ENCODE data around the gene TMEM107. TPM values are rescaled to one million over a fixed set of nuclear protein-coding genes. Genes with fewer than 3 reads are reported as not detected.
A peak's percentile ranks its signal among the peaks of the same experiment; 100 is the strongest.

The TMEM107 gene
- total RNA-seq, 4 donors from 2014 or later: 10.4 to 17.8 (median 13.6) TPM

GRCh38 chr17:8147141-8147804 is 28.9 kb downstream of the TMEM107 start:
- peak overlapping the region; percentile 94 to 100 (median 100) for H3K27ac ChIP-seq (replicated peaks in 1 of 4)
- no peak for TF ChIP-seq EP300 (IDR thresholded peaks at IDR 0.05)
- TF ChIP-seq POLR2AphosphoS5 (IDR thresholded peaks at IDR 0.05): no peak
- TF ChIP-seq, protein P1, sequence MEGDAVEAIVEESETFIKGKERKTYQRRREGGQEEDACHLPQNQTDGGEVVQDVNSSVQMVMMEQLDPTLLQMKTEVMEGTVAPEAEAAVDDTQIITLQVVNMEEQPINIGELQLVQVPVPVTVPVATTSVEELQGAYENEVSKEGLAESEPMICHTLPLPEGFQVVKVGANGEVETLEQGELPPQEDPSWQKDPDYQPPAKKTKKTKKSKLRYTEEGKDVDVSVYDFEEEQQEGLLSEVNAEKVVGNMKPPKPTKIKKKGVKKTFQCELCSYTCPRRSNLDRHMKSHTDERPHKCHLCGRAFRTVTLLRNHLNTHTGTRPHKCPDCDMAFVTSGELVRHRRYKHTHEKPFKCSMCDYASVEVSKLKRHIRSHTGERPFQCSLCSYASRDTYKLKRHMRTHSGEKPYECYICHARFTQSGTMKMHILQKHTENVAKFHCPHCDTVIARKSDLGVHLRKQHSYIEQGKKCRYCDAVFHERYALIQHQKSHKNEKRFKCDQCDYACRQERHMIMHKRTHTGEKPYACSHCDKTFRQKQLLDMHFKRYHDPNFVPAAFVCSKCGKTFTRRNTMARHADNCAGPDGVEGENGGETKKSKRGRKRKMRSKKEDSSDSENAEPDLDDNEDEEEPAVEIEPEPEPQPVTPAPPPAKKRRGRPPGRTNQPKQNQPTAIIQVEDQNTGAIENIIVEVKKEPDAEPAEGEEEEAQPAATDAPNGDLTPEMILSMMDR (IDR thresholded peaks at IDR 0.05): no peak
- TF ChIP-seq POLR2A (IDR thresholded peaks at IDR 0.05; ENCODE audit: low read depth): no peak
- intact Hi-C loops (cut with DNase I): no loop called here
- DNase-seq (ENCODE audit: extremely low spot score): no peak
- H3K4me1 ChIP-seq: peaks cover 44 to 82% (median 82%) of the 10 kb centered on the region in 4 donors
- no peaks in the 10 kb centered on the region for H3K9me3 ChIP-seq
- H3K27me3 ChIP-seq: no peaks in the 10 kb centered on the region
- peaks cover 84 to 91% (median 86%) of the 10 kb centered on the region in 4 donors for H3K36me3 ChIP-seq
- WGBS: 85% methylated on average over 11 of the region's 26 CpGs
- H3K4me3 ChIP-seq: no peak overlapping the region

GRCh38 chr17:8146381-8147140 is 29.6 kb downstream of the TMEM107 start:
- Histone ChIP-seq H3K27ac (replicated peaks in 1 of 4) (peak overlapping the region; percentile 94 to 100 (median 100)), H3K9me3 (no peaks in the 10 kb centered on the region), H3K4me1 (peaks cover 47 to 89% (median 89%) of the 10 kb centered on the region in 4 donors), H3K27me3 (no peaks in the 10 kb centered on the region), H3K36me3 (peaks cover 91 to 94% (median 93%) of the 10 kb centered on the region in 4 donors), H3K4me3 (no peak overlapping the region)
- no peak for DNase-seq (ENCODE audit: extremely low spot score)
- 88% methylated on average over 14 of the region's 14 CpGs for WGBS
- intact Hi-C loops (cut with DNase I): no loop called here
- TF ChIP-seq, protein P1 (IDR thresholded peaks at IDR 0.05): no peak
- TF ChIP-seq EP300 (IDR thresholded peaks at IDR 0.05): no peak
- TF ChIP-seq POLR2A (IDR thresholded peaks at IDR 0.05; ENCODE audit: low read depth): no peak
- TF ChIP-seq POLR2AphosphoS5 (IDR thresholded peaks at IDR 0.05): no peak

DNA sequence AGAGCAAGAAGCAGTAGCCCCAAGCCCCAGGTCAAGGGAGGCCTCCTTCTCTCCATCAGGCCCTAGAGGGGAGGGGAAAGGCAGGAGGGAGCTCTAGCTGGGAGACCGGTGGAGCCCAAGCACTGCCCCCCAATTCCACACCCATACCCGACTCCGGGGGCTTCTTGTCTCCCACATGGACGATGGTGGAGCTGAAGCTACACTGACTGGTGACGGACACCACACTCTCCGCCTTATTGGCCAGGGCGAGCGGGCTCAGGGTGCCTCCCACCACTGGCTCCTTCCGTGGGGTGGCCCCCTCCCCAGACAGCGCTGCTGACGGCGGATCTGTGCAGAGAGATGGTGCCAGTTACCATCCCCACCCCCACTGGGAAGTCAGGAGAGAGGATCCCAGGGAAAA is 30.4 kb downstream of the TMEM107 start:
- Histone ChIP-seq H3K36me3 (peaks cover 99 to 100% (median 100%) of the 10 kb centered on the region in 4 donors), H3K4me1 (peaks cover 48 to 95% (median 94%) of the 10 kb centered on the region in 4 donors), H3K9me3 (no peaks in the 10 kb centered on the region), H3K27ac (replicated peaks in 1 of 4) (peak overlapping the region; percentile 94 to 100 (median 100)), H3K4me3 (no peak overlapping the region), H3K27me3 (no peaks in the 10 kb centered on the region)
- WGBS: 88% methylated on average over 10 of the region's 12 CpGs
- intact Hi-C loops (cut with DNase I): no loop called here
- DNase-seq (ENCODE audit: extremely low spot score): no peak
- TF ChIP-seq POLR2AphosphoS5 (IDR thresholded peaks at IDR 0.05) (no peak), EP300 (IDR thresholded peaks at IDR 0.05) (no peak), POLR2A (IDR thresholded peaks at IDR 0.05; ENCODE audit: low read depth) (no peak)
- TF ChIP-seq, protein P1 (IDR thresholded peaks at IDR 0.05): no peak

DNA sequence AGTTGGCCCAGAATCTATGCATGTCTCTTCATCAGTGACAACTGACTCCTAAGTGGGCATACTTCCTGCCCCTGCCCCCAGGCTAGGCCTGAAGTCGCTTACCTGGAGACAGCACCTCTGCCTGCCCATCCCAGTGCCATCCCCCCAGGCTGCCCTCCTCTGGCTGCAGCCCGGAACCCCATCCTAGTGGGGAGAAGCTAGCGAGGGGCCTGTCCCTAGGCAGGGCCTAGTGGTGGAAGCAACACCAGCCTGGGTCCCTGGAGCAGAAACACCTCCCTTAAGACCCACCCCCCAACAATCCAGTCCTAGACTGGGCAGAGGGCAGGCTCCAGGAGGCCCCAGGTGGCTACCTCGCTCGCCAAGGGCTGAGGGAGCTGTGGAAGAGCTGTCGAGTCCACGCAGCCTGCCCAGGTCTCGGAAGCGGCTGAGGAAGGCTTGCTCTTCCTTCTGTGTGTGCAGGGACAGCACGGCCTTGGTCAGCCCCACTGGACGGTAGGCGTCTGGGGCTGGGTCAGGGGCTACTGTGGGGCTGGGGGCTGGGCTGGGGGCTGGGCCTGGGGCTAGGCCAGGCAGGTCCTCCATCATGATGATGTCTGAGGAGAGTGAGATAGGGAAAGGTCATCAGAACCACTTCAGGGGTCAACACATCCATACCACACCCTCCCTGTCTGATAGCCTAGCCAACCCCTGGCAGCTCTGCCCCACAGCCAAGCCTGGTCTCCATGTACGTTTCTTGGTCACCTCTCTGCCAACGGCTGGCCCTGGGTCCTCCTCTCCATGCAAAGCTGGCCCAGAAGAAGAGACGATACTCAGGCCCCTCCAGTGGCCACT is 31.6 kb downstream of the TMEM107 start:
- peak in 1 of 2 donors; percentile 2 for TF ChIP-seq POLR2AphosphoS5 (IDR thresholded peaks at IDR 0.05)
- TF ChIP-seq, protein P1 (IDR thresholded peaks at IDR 0.05): no peak
- intact Hi-C loops (cut with DNase I): no loop called here
- Histone ChIP-seq H3K4me1 (peaks cover 47 to 95% (median 94%) of the 10 kb centered on the region in 4 donors), H3K36me3 (peaks cover 100% of the 10 kb centered on the region in 4 donors), H3K4me3 (no peak overlapping the region), H3K9me3 (no peaks in the 10 kb centered on the region), H3K27ac (replicated peaks in 1 of 4) (peak overlapping the region; percentile 85 to 100 (median 97)), H3K27me3 (no peaks in the 10 kb centered on the region)
- WGBS: 84% methylated on average over 6 of the region's 15 CpGs
- no peak for DNase-seq (ENCODE audit: extremely low spot score)

Measured in esophagus muscularis mucosa (tissue), 4 donors.